H1 (cell line): ENCODE measurements around the gene CTNNA3. TPM values are rescaled to one million over a fixed set of nuclear protein-coding genes. Genes with fewer than 3 reads are reported as not detected.

Experiments
- CTCF ChIA-PET: fragments of 300-600 bp; sonication (Branson Sonifier 250); formaldehyde crosslinking; loops from one replicate; lab custom pipeline; 2021; ENCODE audit not compliant: partially characterized antibody; lab: Charles Lee
- POLR2A ChIA-PET: fragments of 300-600 bp; sonication (Branson Sonifier 250); formaldehyde crosslinking; loops from one replicate; lab custom pipeline; 2021; ENCODE audit warnings: inconsistent platforms; ENCODE audit not compliant: partially characterized antibody; lab: Charles Lee
- DNase-seq, 2 experiments: peaks; one replicate each; pipeline versions ENCODE4 v3.0.0 to v3.0.0-alpha.2; 2010 to 2022; ENCODE audit warnings: low spot score in 2 of 2, low read depth in 1 of 2, mixed read lengths in 1 of 2
- FAIRE-seq: peaks from 2 replicates; lab custom pipeline; 2011; peaks lifted over from hg19 to GRCh38; lab: Jason Lieb, UNC
- H2AFZ ChIP-seq: 2 replicates; pipeline ENCODE4 v1.8.1; 2012; ENCODE audit warnings: low read length, inconsistent platforms
- H2AK5ac ChIP-seq: 2 replicates; pipeline ENCODE4 v1.6.1; 2013; ENCODE audit warnings: low read depth, low read length
- H2BK120ac ChIP-seq: replicated peaks from 2 replicates; pipeline ENCODE3; 2013; ENCODE audit warnings: low read depth, low read length, inconsistent platforms
- H2BK12ac ChIP-seq: 2 replicates; pipeline ENCODE4 v1.6.1; 2013; ENCODE audit warnings: low read depth, low read length
- H2BK15ac ChIP-seq: 2 replicates; pipeline ENCODE4 v1.6.1; 2013; ENCODE audit warnings: low read length
- H2BK20ac ChIP-seq: 2 replicates; pipeline ENCODE4 v1.6.1; 2013; ENCODE audit warnings: low read length
- H2BK5ac ChIP-seq: 2 replicates; pipeline ENCODE4 v1.6.1; 2013; ENCODE audit warnings: low read depth, low read length
- H3K14ac ChIP-seq: 2 replicates; pipeline ENCODE4 v1.6.1; 2013; ENCODE audit warnings: inconsistent platforms; ENCODE audit not compliant: insufficient read length
- H3K18ac ChIP-seq: 2 replicates; pipeline ENCODE4 v1.6.1; 2013; ENCODE audit warnings: low read length; ENCODE audit errors: extremely low read depth
- H3K23ac ChIP-seq: 2 replicates; pipeline ENCODE4 v1.6.1; 2013; ENCODE audit warnings: inconsistent platforms; ENCODE audit not compliant: insufficient read length
- H3K23me2 ChIP-seq: 2 replicates; pipeline ENCODE4 v1.6.1; 2013; ENCODE audit warnings: low read depth, low read length
- H3K27ac ChIP-seq: 2 replicates; pipeline ENCODE4 v1.6.1; 2011; ENCODE audit warnings: low read depth, low read length, inconsistent platforms
- H3K27me3 ChIP-seq, 4 experiments: replicated peaks in 1 of 4; 1 replicate in 1 of 4; 2 replicates in 3 of 4; pipeline versions ENCODE4 v1.6.1 to v1.8.1; 2011 to 2013; ENCODE audit warnings: low read length in 3 of 4, mild to moderate bottlenecking in 3 of 4, inconsistent platforms in 2 of 4, mixed read lengths in 2 of 4, moderate library complexity in 1 of 4; ENCODE audit not compliant: control insufficient read depth in 3 of 4, insufficient read depth in 3 of 4; ENCODE audit errors: extremely low read depth in 1 of 4
- H3K36me3 ChIP-seq, 4 experiments: 2 replicates each; pipeline versions ENCODE4 v1.6.1 to v1.8.1; 2011 to 2013; ENCODE audit warnings: mild to moderate bottlenecking in 4 of 4, low read length in 3 of 4, moderate library complexity in 2 of 4, control low read depth in 1 of 4, inconsistent platforms in 1 of 4; ENCODE audit not compliant: insufficient read depth in 4 of 4, control insufficient read depth in 2 of 4
- H3K4ac ChIP-seq: replicated peaks from 2 replicates; pipeline ENCODE3; 2013; ENCODE audit warnings: low read length, low read depth, mixed read lengths, inconsistent platforms; ENCODE audit not compliant: insufficient read length
- H3K4me1 ChIP-seq, 4 experiments: replicated peaks in 1 of 4; 1 replicate in 1 of 4; 2 replicates in 3 of 4; pipeline versions ENCODE4 v1.6.1 to v1.8.1; 2011 to 2013; ENCODE audit warnings: low read length in 3 of 4, inconsistent platforms in 2 of 4, mixed read lengths in 1 of 4; ENCODE audit not compliant: insufficient read depth in 4 of 4, control insufficient read depth in 3 of 4
- H3K4me2 ChIP-seq, 2 experiments: 2 replicates each; pipeline versions ENCODE4 v1.6.1 to v1.8.1; 2011 to 2013; ENCODE audit warnings: low read depth in 2 of 2, low read length in 2 of 2, control low read depth in 1 of 2, inconsistent platforms in 1 of 2, mild to moderate bottlenecking in 1 of 2; ENCODE audit not compliant: insufficient read depth in 1 of 2
- H3K4me3 ChIP-seq, 4 experiments: fragments of 200-600, 300-600 bp in 1 of 4; sonication (generic), shearing (Covaris generic), sonication (Bioruptor Twin) in 1 of 4; 2 replicates each; pipeline versions ENCODE4 v1.5.1 to v1.8.1; 2011 to 2016; ENCODE audit warnings: low read length in 4 of 4, low read depth in 3 of 4, control low read depth in 2 of 4, inconsistent platforms in 2 of 4, mild to moderate bottlenecking in 2 of 4, mixed read lengths in 1 of 4, moderate library complexity in 1 of 4; ENCODE audit not compliant: insufficient read depth in 2 of 4; ENCODE audit errors: extremely low read depth in 1 of 4
- H3K56ac ChIP-seq: replicated peaks from 2 replicates; pipeline ENCODE3; 2013; ENCODE audit warnings: low read depth, mild to moderate bottlenecking, mixed read lengths, low read length, inconsistent platforms; ENCODE audit not compliant: insufficient read length
- H3K79me1 ChIP-seq: 2 replicates; pipeline ENCODE4 v1.6.1; 2013; ENCODE audit warnings: low read depth, low read length, control low read depth
- H3K79me2 ChIP-seq, 2 experiments: 2 replicates each; pipeline versions ENCODE4 v1.6.1 to v1.8.1; 2012 to 2013; ENCODE audit warnings: low read length in 2 of 2, mild to moderate bottlenecking in 2 of 2, inconsistent platforms in 1 of 2; ENCODE audit not compliant: insufficient read depth in 2 of 2, control insufficient read depth in 1 of 2
- H3K9ac ChIP-seq, 4 experiments: replicated peaks in 1 of 4; 1 replicate in 1 of 4; 2 replicates in 3 of 4; pipeline versions ENCODE4 v1.6.1 to v1.8.1; 2011 to 2013; ENCODE audit warnings: low read depth in 3 of 4, low read length in 3 of 4, control low read depth in 2 of 4, mild to moderate bottlenecking in 2 of 4, moderate library complexity in 2 of 4, inconsistent platforms in 1 of 4; ENCODE audit errors: extremely low read depth in 1 of 4
- H3K9me3 ChIP-seq, 2 experiments: 2 replicates each; pipeline versions ENCODE4 v1.6.1 to v1.8.1; 2012 to 2013; ENCODE audit warnings: mild to moderate bottlenecking in 2 of 2, moderate library complexity in 2 of 2, control low read depth in 1 of 2, inconsistent platforms in 1 of 2, low read depth in 1 of 2, low read length in 1 of 2, mixed read lengths in 1 of 2; ENCODE audit not compliant: insufficient read depth in 2 of 2
- H4K20me1 ChIP-seq, 2 experiments: replicated peaks in 1 of 2; 2 replicates each; pipeline versions ENCODE3 to v1.8.1; 2011 to 2013; ENCODE audit warnings: inconsistent platforms in 2 of 2, low read length in 2 of 2, mild to moderate bottlenecking in 1 of 2; ENCODE audit not compliant: insufficient read depth in 2 of 2, control insufficient read depth in 1 of 2
- H4K5ac ChIP-seq: 2 replicates; pipeline ENCODE4 v1.6.1; 2013; ENCODE audit warnings: low read length, low read depth, mixed read lengths, inconsistent platforms; ENCODE audit not compliant: insufficient read length
- H4K8ac ChIP-seq: 2 replicates; pipeline ENCODE4 v1.8.0; 2013; ENCODE audit warnings: mild to moderate bottlenecking, moderate library complexity, low read length, inconsistent platforms; ENCODE audit not compliant: insufficient read depth; ENCODE audit errors: extremely low read depth
- H4K91ac ChIP-seq: replicated peaks from 2 replicates; pipeline ENCODE3; 2013; ENCODE audit warnings: low read length, mixed read lengths, inconsistent platforms; ENCODE audit not compliant: insufficient read length
- BRCA1 ChIP-seq: IDR thresholded peaks from 2 replicates; pipeline ENCODE4 v1.6.1; 2012; ENCODE audit warnings: low read depth, low read length, improper control_type of control experiment
- SRF ChIP-seq: IDR thresholded peaks from 2 replicates; pipeline ENCODE4 v1.6.1; 2011; ENCODE audit warnings: mild to moderate bottlenecking, low read depth, low read length, moderate library complexity
- SUZ12 ChIP-seq: fragments of 200-600 bp; sonication (generic); IDR thresholded peaks from 2 replicates; pipeline ENCODE4 v1.6.1; 2012; ENCODE audit warnings: mild to moderate bottlenecking, inconsistent platforms, low read length, moderate library complexity, mixed read lengths
- WGBS, 2 experiments: shearing (Covaris generic) in 1 of 2; methylation state at CpG; one replicate each; pipeline versions ENCODE4 v1.1.6 to v1.1.7; 2013 to 2015; ENCODE audit warnings: low lambda C conversion rate in 2 of 2, mixed read lengths in 2 of 2, inconsistent platforms in 1 of 2, low coverage in 1 of 2, missing lambda C conversion rate in 1 of 2; ENCODE audit not compliant: insufficient replicate concordance in 2 of 2, insufficient coverage in 1 of 2, insufficient read length in 1 of 2; ENCODE audit errors: extremely low coverage in 1 of 2, missing lambda C conversion rate in 1 of 2; 5-methylcytosine and 5-hydroxymethylcytosine counted together
- polyA plus RNA-seq, 7 experiments: library from polyadenylated mRNA; depleted of rRNA in 3 of 7; stranded (reverse) in 5 of 7; unstranded in 2 of 7; fragments of >200 nt in 5 of 7; fragments of 200-250 nt in 2 of 7; gene quantifications; 1 replicate in 5 of 7; 2 replicates in 1 of 7; 4 replicates in 1 of 7; pipeline versions ENCODE4 v1.2.1 to v1.2.3, GENCODE V29; 2011 to 2013; ENCODE audit warnings: missing spikeins in 2 of 7, mixed read lengths in 2 of 7
- total RNA-seq: library from RNA; stranded (reverse); fragmentation: NEBNext Ultra II Directional; extraction: Animal tissue kit (Norgen Biotek cat#: 25700); gene quantifications from 2 replicates; pipeline ENCODE4 v1.2.1, GENCODE V29; 2021

The CTNNA3 gene
- total and polyA plus RNA-seq, 2 of the 8 experiments (the other 6 are each of a cell fraction or from before 2014, with no cell fraction given) = 1.3 to 1.5 TPM

- Histone ChIP-seq H2BK20ac (no peak overlapping the region), H4K20me1 (no peaks in the 10 kb centered on the region), H3K18ac (no peak overlapping the region), H3K9ac (no peak overlapping the region), H3K79me1 (no peaks in the 10 kb centered on the region), H2BK5ac (no peak overlapping the region), H4K91ac (no peak overlapping the region), H3K4me3 (no peak overlapping the region), H2AFZ (no peak overlapping the region), H3K4me2 (no peak overlapping the region), H3K23me2 (no peaks in the 10 kb centered on the region), H4K8ac (no peak overlapping the region), H3K4ac (no peak overlapping the region), H2BK15ac (no peak overlapping the region), H3K23ac (no peak overlapping the region), H3K36me3 (no peaks in the 10 kb centered on the region), H2AK5ac (no peak overlapping the region), H3K79me2 (no peaks in the 10 kb centered on the region), H3K4me1 (no peaks in the 10 kb centered on the region), H2BK120ac (no peak overlapping the region), H3K14ac (no peak overlapping the region), H4K5ac (no peak overlapping the region), H2BK12ac (no peak overlapping the region), H3K27ac (no peak overlapping the region)
- ChIA-PET POLR2A (no interaction called here), CTCF (interaction anchor here (0.8 kb wide), 1 partner anchor 51 kb away, joined by 3 read pairs; no protein-coding TSS in a partner anchor)
- 95% methylated on average over 1 of the region's 1 CpG; no CpG with 5 or more reads in 1 of the 2 experiments for WGBS, 2 experiments
- DNase-seq (no peak), FAIRE-seq (no peak)
- TF ChIP-seq SRF (no peak), BRCA1 (no peak), SUZ12 (no peak)
- TF ChIP-seq, all 59 proteins: peak for 0
- H3K9me3 ChIP-seq = no peaks in the 10 kb centered on the region
- no peaks in the 10 kb centered on the region for H3K27me3 ChIP-seq
- H3K56ac ChIP-seq = no peak overlapping the region
Observed at GRCh38 chr10:66534866-66535265, 1161.1 kb downstream of the CTNNA3 start.
